DLD1 (cell line): ENCODE results near the gene FSTL5.
"Not testable (repeated sequence)": the region's sequence is repeated elsewhere in the genome, so short reads cannot be mapped to it uniquely, and the experiment has no call there.

Experiments used
- in situ Hi-C: cut with HindIII; loops from 2 replicates; pipeline ENCODE4 v1.10.0; 2017; ENCODE audit warnings: low sequenced_read_pairs

Gene FSTL5

DNA sequence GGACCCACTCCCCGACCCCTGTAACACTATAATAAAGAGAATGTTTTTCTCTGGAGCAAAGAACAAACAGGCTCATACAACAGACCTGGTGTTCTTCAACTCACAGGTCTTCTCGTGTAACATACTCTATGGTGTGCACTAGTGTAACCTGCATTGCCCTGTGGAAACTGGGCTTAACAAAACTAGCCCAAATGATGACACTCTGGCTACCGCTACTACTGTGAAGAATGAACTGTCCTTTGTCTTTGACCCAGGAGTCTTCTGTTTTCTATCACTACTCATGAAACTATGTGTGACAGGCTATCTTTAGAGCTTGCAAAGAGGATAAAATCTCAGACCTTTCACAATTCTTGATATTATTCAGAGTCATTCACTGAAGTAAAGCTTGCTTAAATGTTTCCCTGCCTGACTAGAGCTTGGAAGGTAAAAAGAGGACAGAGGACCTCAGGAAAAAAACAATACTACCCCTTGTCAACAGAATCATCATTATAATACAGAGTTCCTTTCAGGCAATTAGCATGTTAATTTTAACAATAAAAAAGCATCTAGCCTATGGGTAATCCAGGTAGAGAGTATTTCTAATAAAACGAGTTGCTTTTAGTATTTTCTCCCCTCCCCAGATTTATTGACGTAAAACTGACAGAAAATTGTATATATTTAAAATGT, 59.2 kb downstream of the FSTL5 start:
- in situ Hi-C loops, result no loop called here

DNA sequence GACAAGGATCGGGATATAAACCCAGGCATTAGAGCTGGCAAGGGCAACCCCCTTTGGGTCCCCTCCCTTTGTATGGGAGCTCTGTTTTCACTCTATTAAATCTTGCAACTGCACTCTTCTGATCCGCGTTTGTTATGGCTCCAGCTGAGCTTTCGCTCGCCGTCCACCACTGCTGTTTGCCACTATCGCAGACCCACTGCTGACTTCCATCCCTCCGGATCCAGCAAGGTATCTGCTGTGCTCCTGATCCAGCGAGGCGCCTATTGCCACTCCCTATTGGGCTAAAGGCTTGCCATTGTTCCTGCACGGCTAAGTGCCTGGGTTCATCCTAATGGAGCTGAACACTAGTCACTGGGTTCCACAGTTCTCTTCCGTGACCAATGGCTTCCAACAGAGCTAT, 59.9 kb downstream of the FSTL5 start:
- in situ Hi-C loops, result not testable (repeated sequence)

DNA sequence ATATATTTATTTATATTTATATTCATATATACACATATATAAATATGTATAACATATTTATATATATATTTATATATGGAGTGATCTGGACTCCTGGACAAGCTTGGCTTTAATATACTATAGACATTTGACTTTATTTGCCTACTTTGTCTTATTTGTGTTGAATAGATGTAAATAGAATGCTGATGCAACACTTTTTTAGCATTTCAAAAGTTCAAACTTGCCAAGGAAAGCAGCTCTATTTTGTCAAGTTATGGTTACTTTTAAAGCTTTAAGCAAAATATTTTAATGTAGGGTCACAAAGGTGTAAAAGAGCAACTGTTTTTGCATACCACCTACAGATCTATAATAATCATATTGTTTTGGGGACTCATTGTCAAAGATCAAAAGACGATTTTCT, 61.1 kb downstream of the FSTL5 start:
- in situ Hi-C loops, result no loop called here

DNA sequence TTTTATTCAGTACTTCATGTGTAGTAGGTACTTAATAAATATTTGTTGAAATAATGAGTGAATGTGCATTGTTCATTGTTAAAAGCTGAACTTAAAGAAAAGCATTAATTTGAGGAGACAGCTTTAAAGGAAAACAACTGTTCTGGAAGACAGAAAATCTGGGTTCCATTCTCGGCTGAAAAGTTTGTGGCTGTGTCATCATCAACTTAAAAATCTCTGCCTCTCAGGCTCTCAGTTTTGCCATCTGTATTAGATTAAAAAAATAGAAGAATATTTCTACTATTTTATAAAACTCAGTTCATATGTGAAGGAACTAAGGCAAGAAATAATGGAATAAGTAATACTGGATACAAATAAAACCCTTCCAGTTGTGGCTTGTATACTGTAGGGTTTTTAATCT, 62.5 kb downstream of the FSTL5 start:
- in situ Hi-C loops, result no loop called here

DNA sequence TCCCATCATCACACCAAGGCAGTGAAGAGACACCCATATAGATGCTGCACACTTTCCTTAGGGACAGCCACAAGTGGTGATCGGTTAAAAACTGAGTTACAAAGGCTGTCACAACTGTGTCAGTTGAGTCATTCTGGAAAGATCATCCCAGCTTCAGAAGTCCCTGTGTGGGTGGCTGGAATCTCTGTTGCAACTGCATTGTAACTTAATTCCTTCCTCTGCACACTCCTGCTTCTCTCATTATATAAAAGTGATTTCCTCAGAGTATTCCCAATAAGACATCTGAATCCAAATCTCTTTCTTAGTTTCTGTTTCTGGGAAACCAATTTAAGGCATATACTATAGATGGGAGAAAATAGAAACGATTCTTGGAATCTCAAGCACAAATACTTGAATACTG, 88.1 kb downstream of the FSTL5 start:
- in situ Hi-C loops, result no loop called here

DNA sequence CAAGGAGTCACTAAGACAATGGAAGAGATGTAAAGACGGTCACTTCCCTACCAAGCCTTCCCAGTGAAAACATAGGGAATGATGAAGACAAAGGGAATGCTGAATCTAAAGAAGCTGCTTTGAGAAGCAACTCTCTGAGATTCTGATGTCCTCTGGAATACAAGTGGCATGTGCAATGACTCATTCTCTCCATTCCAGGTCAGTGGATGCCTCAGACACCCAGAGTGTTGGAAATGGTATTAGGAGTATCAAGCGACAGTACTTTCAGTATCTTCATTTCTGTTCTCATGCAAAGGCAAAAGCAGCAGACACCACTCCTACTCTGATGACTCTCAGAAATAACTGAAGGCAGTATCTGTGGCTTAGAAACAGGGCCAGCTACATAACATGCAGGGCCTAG, 102.6 kb downstream of the FSTL5 start:
- in situ Hi-C loops, result no loop called here

DNA sequence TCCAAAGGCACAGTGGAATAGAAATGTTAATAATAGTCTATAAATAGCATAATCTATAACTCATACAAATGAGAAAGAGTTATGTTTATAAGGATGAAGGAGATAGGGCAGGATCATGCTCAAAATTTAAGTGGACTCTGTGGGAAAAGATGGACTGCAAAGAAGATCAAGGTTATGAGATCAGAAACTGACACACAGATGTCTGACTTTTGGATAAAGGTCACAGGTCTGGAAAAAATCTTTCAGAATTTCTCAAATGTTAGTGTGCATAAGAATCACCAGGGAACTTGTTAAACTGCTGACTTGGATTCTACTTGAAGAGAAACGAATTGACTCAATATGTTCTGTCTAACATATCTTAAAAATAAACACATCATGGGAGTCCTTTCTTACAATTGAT, 104.1 kb downstream of the FSTL5 start:
- in situ Hi-C loops, result no loop called here

DNA sequence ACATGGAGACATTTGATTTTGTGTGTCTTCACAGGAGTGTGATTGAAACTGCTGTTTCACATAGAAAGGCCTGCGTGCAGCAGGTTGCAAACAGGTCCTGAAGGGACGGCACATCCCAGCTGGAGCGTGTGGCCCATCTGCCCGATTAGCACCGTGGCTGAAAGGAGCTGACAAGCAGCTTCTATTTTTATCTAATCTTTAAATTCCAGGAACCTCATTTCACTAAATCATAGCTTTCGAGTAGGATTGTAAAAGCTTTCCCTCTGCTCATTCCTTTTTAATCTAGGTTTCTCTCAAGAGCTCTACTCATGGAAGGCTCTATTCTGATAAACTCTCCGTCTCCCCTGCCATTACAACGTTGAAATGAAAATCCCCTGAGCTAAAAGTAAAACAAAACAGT, 106.8 kb downstream of the FSTL5 start:
- in situ Hi-C loops, result no loop called here

DNA sequence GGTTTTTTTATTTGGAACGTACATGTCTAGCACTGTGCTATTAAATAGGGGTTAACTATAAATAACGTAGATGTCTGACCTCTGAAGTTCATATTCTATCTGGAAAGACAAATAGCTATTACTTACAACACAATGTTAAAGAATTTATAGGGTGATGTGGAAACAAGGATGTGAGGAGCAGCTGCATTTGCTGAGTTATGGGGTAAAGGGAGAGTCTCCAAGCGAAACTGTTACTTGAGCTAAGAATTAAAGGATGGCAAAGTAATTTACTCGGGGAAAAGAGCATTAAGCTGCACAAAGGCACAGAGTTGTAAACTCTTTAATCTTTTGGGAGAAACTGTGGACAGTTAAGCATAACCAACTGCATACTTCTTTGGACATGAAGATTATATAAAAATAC, 117.7 kb downstream of the FSTL5 start:
- in situ Hi-C loops, result no loop called here

DNA sequence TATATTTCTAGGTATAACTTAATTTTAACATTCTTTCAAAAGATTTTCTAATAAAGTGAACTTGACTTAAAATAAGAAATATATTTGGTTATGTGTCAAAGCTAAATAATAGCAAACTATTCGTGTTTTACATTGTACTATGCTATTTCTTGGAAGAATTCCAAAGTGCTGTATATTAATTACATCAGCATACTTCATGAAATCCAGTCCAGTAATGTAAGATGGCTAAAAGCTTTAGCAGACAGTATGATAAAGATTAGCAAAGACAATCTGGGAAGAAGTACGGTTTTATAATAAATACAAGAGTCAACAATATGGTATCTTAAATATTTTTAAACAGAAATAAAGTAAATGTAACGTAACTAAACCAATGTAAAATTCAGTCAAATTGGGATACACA, 125.7 kb downstream of the FSTL5 start:
- in situ Hi-C loops, result no loop called here

DNA sequence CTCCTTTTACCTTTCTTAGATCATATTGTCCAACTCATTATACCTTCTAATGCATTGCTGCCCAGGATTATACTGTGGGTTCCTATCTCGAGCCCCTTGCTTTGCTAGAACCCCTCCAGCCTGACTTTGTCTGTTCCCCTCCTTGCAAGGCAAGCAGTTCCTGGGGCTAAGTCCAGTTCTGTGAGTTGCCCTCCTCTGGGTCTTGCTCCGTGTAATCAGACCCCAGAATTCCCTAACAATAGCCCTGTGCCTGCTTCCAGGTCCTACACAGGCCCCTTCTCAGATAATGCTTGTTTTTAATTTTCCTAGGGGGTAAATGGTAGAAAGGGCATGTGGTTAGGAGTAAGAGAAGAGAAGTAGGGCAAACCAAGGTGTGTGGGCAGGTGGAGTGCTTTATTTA, 145.9 kb downstream of the FSTL5 start:
- in situ Hi-C loops, result no loop called here

DNA sequence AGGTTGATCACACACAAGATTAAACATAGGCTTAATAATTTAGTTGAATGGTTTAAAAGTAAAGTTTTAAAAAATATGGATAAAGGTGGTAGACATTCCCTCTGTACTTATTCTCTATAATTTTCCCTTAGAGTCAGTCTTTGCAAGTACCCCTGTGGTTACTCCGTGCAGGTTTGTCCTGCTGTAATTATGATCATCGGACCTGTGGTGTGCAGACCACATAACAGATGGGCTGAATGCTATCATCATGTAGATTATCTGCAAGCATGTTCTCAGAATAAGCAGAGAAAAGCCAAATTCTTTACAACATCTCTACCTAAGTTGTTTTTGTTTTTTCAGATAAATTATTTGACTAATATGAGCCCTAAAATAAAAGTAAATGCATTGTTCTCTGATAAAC, 146.8 kb downstream of the FSTL5 start:
- in situ Hi-C loops, result no loop called here

DNA sequence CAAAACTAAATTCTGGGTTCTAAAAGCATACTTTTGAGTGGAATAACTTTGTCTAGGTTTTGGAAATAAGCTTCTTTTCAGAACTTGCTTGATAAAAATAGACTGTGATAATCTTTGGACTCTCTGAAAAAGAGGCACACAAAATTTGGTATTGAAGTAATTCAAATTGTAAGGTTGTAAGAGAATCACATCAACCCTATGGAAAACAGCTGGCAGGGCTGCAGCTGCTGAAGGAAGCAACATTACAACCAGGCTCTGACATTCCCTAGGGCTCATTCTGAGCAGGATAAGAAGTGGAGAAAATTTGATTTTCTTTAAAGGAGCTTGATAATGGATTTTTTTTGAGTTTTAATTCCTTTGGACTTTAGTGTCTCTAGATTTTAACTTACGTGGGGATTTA, 147.6 kb downstream of the FSTL5 start:
- in situ Hi-C loops, result no loop called here

DNA sequence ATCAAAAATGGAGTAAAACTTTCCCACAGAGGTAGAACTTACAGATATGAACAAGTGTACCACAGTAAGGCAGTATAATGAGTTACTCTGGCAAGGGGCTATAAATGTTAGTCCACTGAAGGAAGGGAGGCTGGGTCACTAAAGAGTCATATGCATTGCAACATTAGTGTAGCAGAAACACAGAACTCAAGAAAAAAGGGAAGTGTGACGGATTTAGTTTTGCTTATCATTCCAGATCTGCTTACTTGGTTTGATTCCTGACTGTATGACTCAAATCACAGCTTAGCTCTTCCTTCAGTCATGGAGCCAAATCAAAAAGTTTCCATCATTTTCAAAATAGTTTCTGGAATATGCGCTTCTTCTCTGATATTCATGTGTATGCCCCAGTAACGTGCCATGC, 148.7 kb downstream of the FSTL5 start:
- in situ Hi-C loops, result no loop called here

DNA sequence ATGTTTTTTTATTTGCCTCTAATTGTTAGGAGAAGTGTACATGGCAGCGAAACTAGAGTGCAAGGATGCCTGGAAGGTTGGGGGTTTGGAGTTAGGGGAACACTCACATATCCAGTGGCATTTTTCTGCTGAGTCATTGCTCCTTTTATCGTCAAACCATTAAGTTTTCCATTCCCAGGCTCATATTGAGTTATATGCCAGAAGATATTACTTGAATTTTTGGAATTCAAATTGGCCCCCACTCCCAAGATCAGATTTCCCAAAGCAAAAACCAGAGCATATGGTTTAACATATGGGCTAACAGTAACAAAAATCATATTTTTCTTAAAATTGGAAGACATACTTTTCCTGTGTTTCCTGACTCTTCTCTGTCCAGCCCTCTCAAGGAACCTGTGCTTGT, 152.7 kb downstream of the FSTL5 start:
- in situ Hi-C loops, result no loop called here

DNA sequence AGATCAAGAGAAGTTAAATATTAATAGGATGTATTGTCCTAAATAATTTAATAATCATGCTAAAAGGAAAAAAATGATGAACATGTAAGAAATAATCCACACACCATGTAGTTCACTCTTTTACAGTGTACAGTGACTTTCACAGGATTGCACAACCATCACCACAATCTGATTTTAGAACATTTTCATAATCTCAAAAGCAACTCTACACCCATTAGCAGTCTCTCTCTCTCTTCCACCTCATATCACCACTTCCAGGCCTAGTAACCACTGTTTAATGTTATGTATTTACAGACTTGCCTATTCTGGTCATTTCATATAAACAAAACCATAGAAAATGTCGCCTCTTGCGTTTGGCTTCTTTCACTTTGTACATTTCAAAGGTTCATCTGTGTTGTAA, 153.4 kb downstream of the FSTL5 start:
- in situ Hi-C loops, result no loop called here

DNA sequence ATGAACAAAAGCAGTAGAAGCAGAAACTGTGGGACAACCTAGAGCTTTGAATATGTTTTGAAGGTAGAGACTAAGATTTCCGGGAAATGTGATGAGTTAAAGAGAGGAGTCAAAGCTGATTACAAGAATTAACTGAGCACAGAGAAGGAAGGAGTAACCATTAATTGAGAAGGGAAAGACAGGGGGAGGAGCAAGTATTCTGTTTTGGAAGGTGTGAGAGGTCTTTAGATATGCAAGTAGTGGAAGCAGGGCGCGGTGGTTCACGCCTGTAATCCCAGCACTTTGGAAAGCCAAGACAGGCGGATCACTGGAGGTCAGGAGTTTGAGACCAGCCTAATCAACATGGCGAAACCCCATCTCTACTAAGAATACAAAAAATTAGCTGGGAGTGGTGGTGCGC, 171.5 kb downstream of the FSTL5 start:
- in situ Hi-C loops, result no loop called here

DNA sequence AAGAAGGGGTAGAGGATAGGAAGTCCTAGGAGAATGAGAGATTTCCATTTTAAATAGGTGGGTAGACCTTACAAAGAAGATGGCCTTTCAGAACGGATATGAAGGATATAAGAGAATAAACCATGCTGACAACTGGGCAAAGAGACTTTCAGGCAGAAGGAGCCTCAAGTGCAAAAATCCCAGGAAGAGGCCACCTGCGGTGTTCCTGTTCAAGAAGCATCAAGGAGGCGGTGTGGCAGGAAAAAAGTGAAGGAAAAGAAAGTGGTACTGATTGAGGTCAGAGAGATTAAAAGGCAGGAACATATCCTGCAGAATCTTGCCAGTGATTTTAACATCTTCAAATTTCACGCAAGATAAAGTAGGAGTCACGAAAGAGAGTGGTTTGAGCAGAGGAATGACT, 172.0 kb downstream of the FSTL5 start:
- in situ Hi-C loops, result no loop called here

DNA sequence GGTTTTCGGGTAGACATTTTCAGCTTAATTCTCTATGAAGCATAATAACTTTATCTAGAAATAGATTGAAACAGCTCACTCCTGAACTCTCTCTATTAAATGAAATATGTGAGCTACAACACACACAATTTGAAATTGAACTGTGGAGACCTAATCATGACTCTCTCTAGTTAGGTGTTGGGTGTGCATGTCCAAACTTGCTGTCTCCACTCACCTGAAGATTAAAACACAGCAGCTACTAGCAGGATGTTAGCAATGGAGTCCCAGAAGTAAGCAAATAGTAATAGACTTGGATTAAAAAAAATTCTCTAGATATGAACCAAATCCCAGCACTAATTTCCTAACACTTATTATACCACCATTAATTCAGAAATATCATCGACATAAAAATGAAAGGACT, 173.1 kb downstream of the FSTL5 start:
- in situ Hi-C loops, result no loop called here

DNA sequence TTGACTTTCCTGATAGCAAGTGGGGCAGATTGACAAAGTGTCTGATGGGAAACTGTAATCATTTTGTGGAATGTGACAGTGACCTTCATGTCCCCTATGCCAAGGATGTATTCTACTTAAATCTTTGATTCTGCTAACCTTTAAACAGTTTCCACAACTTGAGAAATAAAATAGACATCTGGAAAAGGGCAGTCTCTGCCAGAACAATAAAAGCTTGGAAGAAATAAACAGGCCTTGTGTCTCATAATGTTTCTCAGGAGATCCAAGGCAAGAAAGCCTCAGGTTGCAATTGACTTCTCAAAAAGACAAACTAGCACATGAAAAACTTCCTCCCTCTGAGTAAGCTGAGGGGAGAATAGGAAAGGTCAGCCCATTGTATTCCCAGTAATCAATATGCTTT, 174.9 kb downstream of the FSTL5 start:
- in situ Hi-C loops, result no loop called here

DNA sequence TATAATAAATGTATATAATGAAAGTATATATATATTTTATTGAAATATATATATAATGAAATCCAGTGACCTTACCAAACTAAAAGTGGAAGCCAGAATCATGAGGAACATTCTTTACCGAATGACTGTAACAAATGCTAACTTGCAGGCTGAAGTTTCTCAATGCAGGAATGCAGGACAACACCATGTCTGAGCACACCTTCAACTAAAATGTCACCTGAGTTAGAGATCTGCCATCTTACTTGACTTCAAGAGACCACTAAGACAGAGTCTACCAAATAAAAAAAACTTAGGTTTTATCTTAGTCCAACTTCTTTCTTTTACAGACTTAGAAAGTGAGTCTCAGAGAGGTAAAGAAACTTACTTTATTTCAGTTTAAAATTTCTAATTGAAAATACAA, 176.2 kb downstream of the FSTL5 start:
- in situ Hi-C loops, result no loop called here

DNA sequence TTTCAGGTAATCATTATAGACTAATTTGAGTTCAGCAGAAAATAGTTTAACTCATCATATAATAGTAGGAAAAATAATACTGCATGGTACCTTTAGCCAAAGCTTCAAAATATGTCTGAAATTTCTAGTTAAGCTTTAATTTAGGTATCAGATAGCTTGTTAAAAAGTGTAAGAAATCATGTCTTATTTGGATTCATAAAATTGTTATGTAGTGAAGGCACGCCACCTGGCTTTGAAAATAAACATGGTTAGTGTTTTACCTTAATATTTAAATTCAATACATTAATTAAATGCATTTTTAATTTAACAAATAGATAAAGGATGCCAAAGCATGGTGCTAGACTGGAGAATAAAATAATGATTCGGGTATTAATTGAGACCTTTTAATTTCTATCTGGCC, 211.4 kb downstream of the FSTL5 start:
- in situ Hi-C loops, result no loop called here

DNA sequence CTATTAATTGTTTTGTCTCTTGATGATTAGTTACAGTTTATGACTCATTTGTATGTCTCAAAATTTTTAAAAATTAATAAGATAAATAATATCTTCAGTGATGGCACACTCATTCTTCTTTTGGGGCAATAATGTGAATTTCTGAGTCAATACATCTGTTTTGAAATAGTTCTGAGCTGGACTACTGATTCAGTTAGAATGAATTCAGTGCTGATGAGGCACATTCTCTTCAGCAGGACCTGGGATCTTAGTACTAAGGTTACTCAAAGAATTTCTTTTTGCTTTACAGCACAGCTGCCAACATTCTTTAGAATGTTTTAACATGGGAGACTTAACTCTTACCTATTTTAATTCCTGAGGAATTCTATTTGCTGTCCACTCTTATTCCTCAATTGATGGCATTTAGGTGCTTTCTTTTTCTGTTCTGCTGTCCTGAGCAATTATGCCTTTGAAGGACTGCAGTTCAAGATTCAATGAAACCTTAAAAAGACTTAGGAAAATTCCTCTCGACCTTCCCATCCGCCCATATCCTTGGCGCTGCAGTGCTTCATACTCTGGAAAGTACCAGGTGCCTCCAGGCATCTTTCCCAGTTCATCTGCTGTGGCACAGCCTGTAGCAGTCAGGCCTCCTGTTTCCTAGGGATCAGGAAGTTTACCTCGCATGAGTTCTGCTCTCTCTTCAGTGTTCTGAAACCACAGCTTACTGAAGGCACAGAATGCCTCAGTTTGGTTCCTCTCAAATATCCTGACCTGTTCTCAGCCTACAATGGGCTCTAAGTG, 213.7 kb downstream of the FSTL5 start:
- in situ Hi-C loops, result no loop called here
